ENCODE data around the gene PGLYRP2.
"Not testable (repeated sequence)": the region's sequence is repeated elsewhere in the genome, so short reads cannot be mapped to it uniquely, and the experiment has no call there.

The PGLYRP2 gene

GRCh38 chr19:15479391-15480345 lies at the start of gene PGLYRP2:
Gene PGLYRP2 (minus strand): TSS chr19:15479501. CDS start chr19:15479371, 130 bp downstream.
- no peak for DNase-seq (ENCODE audit: low read depth in 2 of 2)

- no peak for DNase-seq (ENCODE audit: low read depth in 2 of 2)
These were observed 48.4 kb upstream of the PGLYRP2 start for GRCh38 chr19:15527705-15528104.

DNA sequence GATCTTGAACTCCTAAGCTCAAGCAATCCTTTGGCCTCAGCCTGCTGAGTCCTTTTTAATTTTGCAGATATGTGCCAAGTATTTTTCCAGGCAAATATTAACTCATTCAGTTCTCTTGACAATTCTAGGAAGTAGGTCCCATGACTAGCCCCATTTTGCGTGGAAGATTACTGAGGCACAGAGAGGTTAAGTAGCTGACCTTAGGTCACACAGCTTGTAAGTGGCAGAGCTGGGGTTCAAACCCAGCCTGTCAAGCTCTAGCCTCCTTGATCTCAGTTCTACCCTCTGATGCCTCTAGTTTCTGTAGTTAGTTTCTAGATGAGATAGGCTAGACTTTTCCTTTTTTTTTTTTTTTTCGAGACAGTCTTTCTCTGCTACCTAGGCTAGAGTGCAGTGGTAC lies 47.1 kb upstream of the PGLYRP2 start:
- DNase-seq (ENCODE audit: low read depth in 2 of 2), result no peak

- no peak for DNase-seq (ENCODE audit: low read depth in 2 of 2)
These were observed 46.0 kb upstream of the PGLYRP2 start for GRCh38 chr19:15525291-15525690.

- no peak for DNase-seq (ENCODE audit: low read depth in 2 of 2)
These were observed 45.5 kb upstream of the PGLYRP2 start for GRCh38 chr19:15524781-15525180.

DNA sequence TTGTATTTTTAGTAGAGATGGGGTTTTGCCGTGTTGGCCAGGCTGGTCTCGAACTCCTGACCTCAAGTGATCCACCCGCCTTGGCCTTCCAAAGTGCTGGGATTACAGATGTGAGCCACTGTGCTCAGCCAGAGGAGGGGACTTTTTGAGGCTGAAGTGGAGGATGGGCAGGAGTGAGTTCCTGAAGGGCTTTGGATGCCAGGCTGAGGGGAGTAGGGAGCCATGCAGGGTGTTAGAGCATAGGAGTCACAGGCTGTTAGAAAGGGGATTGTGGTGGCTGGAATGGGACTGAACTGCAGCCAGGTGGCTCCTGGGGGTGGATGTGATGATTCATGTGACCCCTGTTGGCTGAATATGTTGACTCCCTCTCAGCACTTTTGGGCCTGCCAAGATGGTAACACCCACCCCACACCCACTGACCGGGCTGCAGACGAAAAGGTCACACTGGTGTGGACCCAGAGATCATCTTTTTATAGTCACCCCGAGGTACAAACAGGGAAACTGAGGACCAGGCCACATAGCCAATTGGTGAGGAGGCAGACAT lies 40.2 kb upstream of the PGLYRP2 start:
- DNase-seq (ENCODE audit: low read depth in 2 of 2), result no peak

DNA sequence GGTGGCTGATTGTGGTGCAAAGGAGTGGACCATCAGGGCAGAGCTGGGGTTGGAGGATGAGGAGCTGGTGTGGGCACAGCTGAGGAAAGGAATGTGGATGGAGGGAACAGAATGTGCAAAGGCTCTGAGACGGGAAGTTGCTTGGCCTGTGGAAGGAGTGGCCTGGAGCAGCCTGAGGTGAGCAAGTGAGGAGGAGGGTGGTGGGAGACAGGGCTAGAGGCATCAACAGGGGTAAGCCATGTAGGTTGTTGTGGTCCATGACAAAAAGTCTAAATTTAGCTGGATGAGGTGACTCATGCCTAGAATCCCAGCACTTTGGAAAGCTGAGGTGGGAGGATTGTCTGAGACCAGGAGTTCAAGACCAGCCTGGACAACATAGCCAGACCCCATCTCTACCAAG lies 38.5 kb upstream of the PGLYRP2 start:
- no peak for DNase-seq (ENCODE audit: low read depth in 2 of 2)

DNA sequence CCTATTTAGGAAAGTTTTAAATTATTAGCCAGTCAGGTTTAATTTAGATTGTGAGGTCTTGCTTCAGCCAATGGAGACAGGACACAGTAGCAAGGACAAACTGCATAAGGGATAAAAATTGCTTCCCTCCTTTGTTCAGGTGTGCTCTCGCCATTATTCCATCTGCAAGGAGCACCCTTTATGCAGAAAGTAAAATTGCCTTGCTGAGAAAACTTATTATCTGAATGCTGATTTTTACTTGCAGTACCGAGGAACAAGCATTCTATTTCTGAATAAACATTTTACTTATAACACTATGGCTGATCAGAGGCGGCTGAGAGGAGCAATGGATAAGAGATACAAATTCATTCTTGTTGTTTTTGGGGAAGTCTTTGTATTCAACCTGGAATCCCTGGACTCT lies 37.1 kb upstream of the PGLYRP2 start:
- no peak for DNase-seq (ENCODE audit: low read depth in 2 of 2)

DNA sequence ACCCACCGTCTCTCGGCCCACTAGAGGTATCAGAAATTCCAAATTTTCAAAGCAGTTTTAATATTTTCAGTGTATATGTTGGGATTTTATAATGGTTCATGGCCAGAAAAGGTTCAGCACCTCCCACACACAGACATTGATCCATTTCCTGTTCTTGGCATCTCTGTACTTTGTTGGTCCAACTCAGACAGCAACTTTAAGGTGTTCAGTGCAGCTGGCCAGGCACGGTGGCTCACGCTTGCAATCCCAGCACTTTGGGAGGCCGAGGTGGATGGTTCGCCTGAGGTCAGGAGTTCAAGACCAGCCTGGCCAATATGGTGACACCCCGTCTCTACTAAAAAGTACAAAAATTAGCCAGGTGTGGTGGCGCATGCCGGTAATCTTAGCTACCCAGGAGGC lies 35.9 kb upstream of the PGLYRP2 start:
- not testable (repeated sequence) for DNase-seq (ENCODE audit: low read depth in 2 of 2)

GRCh38 chr19:15511671-15512424 lies 32.5 kb upstream of the PGLYRP2 start:
- no peak for DNase-seq (ENCODE audit: low read depth in 2 of 2)

- peak in 1 of 2 donors; percentile 4 for DNase-seq (ENCODE audit: low read depth in 2 of 2)
These were observed 28.9 kb upstream of the PGLYRP2 start, which contains the start of gene CYP4F22 for GRCh38 chr19:15508035-15508710. Gene CYP4F22 (plus strand): TSS chr19:15508525. CDS start chr19:15525337, 16,812 bp downstream.

- no peak for DNase-seq (ENCODE audit: low read depth in 2 of 2)
These were observed 28.1 kb upstream of the PGLYRP2 start for GRCh38 chr19:15507068-15508034.

DNA sequence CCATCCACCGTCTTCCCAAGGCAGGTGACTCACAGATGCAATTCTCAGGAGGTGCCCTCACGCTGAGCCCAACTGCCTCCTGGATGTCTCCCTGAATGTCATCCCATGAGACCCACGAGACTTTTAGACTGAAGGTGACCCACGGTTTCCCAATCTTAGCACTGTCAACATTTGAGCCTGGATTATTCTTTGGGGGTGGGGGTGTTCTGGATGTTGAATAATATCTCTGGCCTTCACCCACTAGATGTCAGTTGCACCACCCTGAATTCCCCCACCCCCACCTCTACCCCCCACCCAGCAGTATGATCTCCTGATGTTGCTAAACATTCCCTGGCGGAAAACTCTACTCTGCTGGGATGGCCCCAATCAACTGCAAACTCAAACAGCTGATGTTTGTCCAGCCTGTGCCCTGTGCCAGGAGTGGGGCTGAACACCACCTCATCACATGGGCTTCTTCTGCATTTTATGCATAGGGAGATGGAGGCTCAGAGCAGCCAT lies 26.8 kb upstream of the PGLYRP2 start:
- no peak for DNase-seq (ENCODE audit: low read depth in 2 of 2)

- DNase-seq (ENCODE audit: low read depth in 2 of 2), result no peak
These were observed 23.0 kb upstream of the PGLYRP2 start for GRCh38 chr19:15502264-15502663.

DNA sequence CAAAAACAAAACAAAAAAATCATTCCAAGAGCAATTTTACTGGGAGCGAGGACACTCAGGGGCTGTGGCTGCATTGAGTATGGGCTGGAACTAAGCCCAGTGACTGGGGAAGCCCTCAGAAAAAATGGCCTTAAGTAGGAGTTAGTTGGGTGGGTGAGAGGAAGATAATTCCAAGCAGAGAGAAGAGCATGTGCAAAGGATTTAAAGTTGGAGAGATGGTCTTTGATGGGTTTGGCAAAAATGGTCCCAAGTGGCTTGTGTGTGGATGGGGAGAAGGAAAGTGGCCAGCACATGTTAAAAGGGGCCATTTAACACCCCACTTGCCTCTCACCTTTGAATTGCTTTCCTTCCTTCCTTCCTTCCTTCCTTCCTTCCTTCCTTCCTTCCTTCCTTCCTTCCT lies 22.3 kb upstream of the PGLYRP2 start:
- DNase-seq (ENCODE audit: low read depth in 2 of 2), result no peak

GRCh38 chr19:15498910-15499309 lies 19.6 kb upstream of the PGLYRP2 start:
- no peak for DNase-seq (ENCODE audit: low read depth in 2 of 2)

DNA sequence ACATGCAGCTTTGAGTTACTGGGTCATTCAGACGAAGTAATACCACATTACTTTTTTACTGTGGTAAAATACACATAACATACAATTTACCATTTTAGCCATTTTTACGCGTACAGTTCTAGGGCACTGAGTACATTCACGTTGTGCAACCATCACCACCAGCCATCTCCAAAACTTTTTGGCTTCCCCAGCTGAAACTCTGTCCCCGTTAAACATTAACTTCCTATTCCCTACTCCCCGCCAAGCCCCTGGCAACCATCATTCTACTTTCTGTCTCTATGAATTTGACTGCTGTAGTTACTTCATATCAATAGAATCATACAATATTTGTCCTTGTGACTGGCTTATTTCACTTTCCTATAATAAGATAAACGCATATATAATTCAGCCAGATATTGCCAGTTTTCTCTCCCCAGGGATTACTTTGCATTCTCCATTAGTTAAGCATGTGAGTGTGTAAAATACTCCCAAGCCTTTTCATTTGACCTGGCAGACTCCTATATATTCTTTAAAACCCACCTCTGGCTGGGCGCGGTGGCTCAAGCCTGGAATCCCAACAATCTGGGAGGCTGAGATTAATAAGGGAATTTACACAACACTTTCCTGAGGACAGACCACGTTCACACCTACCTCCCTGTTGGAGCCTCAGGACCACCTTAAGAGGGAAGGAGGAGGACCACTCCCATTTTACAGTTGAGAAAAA lies 19.0 kb upstream of the PGLYRP2 start:
- no peak for DNase-seq (ENCODE audit: low read depth in 2 of 2)

GRCh38 chr19:15495151-15495550 lies 15.8 kb upstream of the PGLYRP2 start:
- no peak for DNase-seq (ENCODE audit: low read depth in 2 of 2)

DNA sequence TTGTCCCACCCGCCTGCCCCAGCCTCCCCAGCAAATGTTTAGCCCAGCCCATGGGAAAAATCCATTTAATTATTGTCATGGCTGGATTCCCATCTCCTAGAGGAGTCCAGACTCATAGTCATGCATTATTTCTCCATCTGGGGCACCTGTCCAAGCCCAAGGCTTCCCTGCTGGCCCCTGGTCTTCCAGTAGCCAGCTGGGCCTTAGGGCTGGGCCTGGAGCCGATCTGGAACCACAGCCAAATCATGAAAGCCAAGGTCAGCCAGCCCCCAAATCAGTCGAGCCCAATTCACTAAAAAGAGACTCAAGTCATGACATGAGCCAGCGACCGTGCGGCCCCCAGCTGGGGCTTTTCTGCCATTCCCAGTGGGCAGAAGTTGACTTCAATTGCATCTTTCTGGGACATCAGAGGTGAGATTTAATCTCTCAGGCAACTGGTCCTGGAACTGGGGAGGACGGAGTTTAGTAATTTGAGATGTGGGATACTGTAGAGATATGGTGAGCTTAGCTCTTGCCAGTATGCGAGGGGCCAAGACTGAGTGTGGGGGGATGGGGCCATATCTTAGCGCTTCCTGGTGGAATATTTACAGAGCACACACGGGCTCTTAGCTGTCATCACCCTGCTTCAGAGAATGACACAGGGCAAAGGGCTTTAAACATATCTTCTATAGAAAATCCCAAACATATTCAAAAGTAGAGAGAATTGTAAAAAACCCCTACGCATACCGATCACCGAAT lies 9.4 kb upstream of the PGLYRP2 start:
- no peak for DNase-seq (ENCODE audit: low read depth in 2 of 2)
